IMR-90 (cell line): Measurements from ENCODE around the gene HMGN2.

Source experiments
- CEBPB ChIP-seq: IDR thresholded peaks from 2 replicates; pipeline ENCODE4 v1.6.1; 2012; ENCODE audit warnings: low read depth, low read length, improper control_type of control experiment
- NFE2L2 ChIP-seq: fragments of 150-350 bp; IDR thresholded peaks from 2 replicates; pipeline ENCODE4 v1.6.1; 2016; ENCODE audit warnings: low read depth, mild to moderate bottlenecking, low read length
- POLR2A ChIP-seq: IDR thresholded peaks from 2 replicates; pipeline ENCODE4 v1.6.1; 2012; ENCODE audit warnings: mild to moderate bottlenecking, low read depth, low read length
- RAD21 ChIP-seq: IDR thresholded peaks from 2 replicates; pipeline ENCODE4 v1.6.1; 2012; ENCODE audit warnings: low read length, improper control_type of control experiment
- TF ChIP-seq, protein P1 (sequence below): conservative IDR thresholded peaks from 2 replicates; pipeline ENCODE4 v1.5.1; 2012; ENCODE audit warnings: mild to moderate bottlenecking, low read depth, low read length, improper control_type of control experiment
- TF ChIP-seq, protein P2 (sequence below): fragments of 150-350 bp; IDR thresholded peaks from 2 replicates; pipeline ENCODE4 v1.6.1; 2017; ENCODE audit warnings: mild to moderate bottlenecking, antibody characterized with exemption, low read length, low read depth

DNA sequence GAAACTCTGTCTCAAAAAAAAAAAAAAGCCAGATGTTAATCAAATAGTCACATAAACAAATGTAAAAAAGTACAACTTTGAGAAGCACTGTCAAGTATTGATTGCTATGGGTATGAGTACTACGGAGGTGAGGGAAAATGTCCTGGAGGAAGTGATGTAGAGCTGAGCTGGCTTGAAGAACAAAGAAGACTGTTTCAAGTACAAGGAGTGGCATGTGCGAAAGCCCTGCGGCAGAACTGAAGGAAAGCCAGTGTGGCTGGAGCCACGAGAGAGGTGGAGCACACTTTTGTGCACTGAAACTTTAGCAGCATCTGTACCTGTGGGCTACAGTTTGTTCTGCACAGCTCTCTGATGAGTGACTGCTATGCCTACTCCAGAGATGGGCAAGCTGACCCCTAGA is 51.9 kb downstream of the HMGN2 start:
- TF ChIP-seq, protein P1, sequence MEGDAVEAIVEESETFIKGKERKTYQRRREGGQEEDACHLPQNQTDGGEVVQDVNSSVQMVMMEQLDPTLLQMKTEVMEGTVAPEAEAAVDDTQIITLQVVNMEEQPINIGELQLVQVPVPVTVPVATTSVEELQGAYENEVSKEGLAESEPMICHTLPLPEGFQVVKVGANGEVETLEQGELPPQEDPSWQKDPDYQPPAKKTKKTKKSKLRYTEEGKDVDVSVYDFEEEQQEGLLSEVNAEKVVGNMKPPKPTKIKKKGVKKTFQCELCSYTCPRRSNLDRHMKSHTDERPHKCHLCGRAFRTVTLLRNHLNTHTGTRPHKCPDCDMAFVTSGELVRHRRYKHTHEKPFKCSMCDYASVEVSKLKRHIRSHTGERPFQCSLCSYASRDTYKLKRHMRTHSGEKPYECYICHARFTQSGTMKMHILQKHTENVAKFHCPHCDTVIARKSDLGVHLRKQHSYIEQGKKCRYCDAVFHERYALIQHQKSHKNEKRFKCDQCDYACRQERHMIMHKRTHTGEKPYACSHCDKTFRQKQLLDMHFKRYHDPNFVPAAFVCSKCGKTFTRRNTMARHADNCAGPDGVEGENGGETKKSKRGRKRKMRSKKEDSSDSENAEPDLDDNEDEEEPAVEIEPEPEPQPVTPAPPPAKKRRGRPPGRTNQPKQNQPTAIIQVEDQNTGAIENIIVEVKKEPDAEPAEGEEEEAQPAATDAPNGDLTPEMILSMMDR, result no peak
- TF ChIP-seq POLR2A (no peak), CEBPB (no peak), NFE2L2 (no peak), RAD21 (no peak)
- TF ChIP-seq, protein P2, sequence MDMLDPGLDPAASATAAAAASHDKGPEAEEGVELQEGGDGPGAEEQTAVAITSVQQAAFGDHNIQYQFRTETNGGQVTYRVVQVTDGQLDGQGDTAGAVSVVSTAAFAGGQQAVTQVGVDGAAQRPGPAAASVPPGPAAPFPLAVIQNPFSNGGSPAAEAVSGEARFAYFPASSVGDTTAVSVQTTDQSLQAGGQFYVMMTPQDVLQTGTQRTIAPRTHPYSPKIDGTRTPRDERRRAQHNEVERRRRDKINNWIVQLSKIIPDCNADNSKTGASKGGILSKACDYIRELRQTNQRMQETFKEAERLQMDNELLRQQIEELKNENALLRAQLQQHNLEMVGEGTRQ, result no peak
